HepG2 (cell line): ENCODE data around the gene PNMA8B. TPM values are rescaled to one million over a fixed set of nuclear protein-coding genes. Genes with fewer than 3 reads are reported as not detected.
A peak's percentile ranks its signal among the peaks of the same experiment; 100 is the strongest.

Experiments
- ADNP ChIP-seq: sonication (generic); formaldehyde crosslinking; IDR thresholded peaks from 2 replicates; pipeline ENCODE4 v1.4.0; 2020; ENCODE audit warnings: missing genetic modification reagents
- ATM ChIP-seq: fragments of 450-650 bp; IDR thresholded peaks from 2 replicates; pipeline ENCODE4 v1.7.1; 2017; ENCODE audit warnings: mild to moderate bottlenecking, borderline replicate concordance
- CHD4 ChIP-seq: fragments of 200-600 bp; sonication (generic); IDR thresholded peaks from 2 replicates; pipeline ENCODE4 v1.7.0; 2017; ENCODE audit warnings: mild to moderate bottlenecking, low read length, borderline replicate concordance
- FOXO1 ChIP-seq: sonication (generic); formaldehyde crosslinking; IDR thresholded peaks from 2 replicates; pipeline ENCODE4 v1.4.0; 2020; ENCODE audit warnings: missing genetic modification reagents
- PBX3 ChIP-seq: sonication (generic); formaldehyde crosslinking; IDR thresholded peaks from 2 replicates; pipeline ENCODE4 v1.8.1; 2023; ENCODE audit warnings: missing genetic modification reagents, inconsistent platforms, borderline replicate concordance
- RAD21 ChIP-seq: fragments of 450-650 bp; formaldehyde crosslinking; IDR thresholded peaks from 2 replicates; pipeline ENCODE4 v1.5.0; 2020; ENCODE audit warnings: mild to moderate bottlenecking
- TFAP4 ChIP-seq: sonication (generic); IDR thresholded peaks from 2 replicates; pipeline ENCODE4 v1.6.1; 2016; ENCODE audit warnings: low read depth, borderline replicate concordance
- YEATS4 ChIP-seq: sonication (generic); formaldehyde crosslinking; IDR thresholded peaks from 2 replicates; pipeline ENCODE4 v1.4.0; 2020; ENCODE audit warnings: missing genetic modification reagents, borderline replicate concordance
- ZBTB3 ChIP-seq: sonication (generic); formaldehyde crosslinking; IDR thresholded peaks from 2 replicates; pipeline ENCODE4 v1.4.0; 2020; ENCODE audit warnings: low read depth, mild to moderate bottlenecking, moderate library complexity, missing genetic modification reagents, borderline replicate concordance
- ZFAT ChIP-seq: sonication (generic); formaldehyde crosslinking; conservative IDR thresholded peaks from 2 replicates; pipeline ENCODE4 v1.8.1; 2023; ENCODE audit warnings: missing genetic modification reagents, inconsistent platforms
- ZNF337 ChIP-seq: sonication (generic); formaldehyde crosslinking; IDR thresholded peaks from 2 replicates; pipeline ENCODE4 v1.5.1; 2020; ENCODE audit warnings: missing genetic modification reagents, low read depth, mild to moderate bottlenecking, borderline replicate concordance
- ZNF382 ChIP-seq: sonication (generic); formaldehyde crosslinking; IDR thresholded peaks from 2 replicates; pipeline ENCODE4 v1.5.0; 2020; ENCODE audit warnings: missing genetic modification reagents, mild to moderate bottlenecking, borderline replicate concordance
- ZNF691 ChIP-seq: sonication (generic); formaldehyde crosslinking; IDR thresholded peaks from 2 replicates; pipeline ENCODE4 v1.4.0; 2020; ENCODE audit warnings: missing genetic modification reagents, low read depth, mild to moderate bottlenecking, borderline replicate concordance
- polyA plus RNA-seq, 8 experiments: library from polyadenylated mRNA; depleted of rRNA in 3 of 8; stranded (reverse) in 7 of 8; unstranded in 1 of 8; fragments of >200 nt; fragmentation: Illumina TruSeq in 4 of 8; extraction: Trizol in 4 of 8; gene quantifications; 2 replicates each; pipeline versions ENCODE4 v1.2.1 to v1.2.3, GENCODE V29; 2011 to 2016; ENCODE audit warnings: low read depth in 4 of 8, missing spikeins in 1 of 8, mixed read lengths in 1 of 8; ENCODE audit not compliant: insufficient read depth in 1 of 8
- total RNA-seq, 5 experiments: library from RNA; depleted of rRNA; stranded (reverse); fragments of >200 nt; fragmentation: Illumina TruSeq; extraction: Trizol; gene quantifications; 2 replicates each; pipeline ENCODE4 v1.2.3, GENCODE V29; 2016; ENCODE audit warnings: low read depth in 1 of 5
- TF ChIP-seq, protein P1 (sequence below): sonication (generic); formaldehyde crosslinking; IDR thresholded peaks from 2 replicates; pipeline ENCODE4 v1.4.0; 2020; ENCODE audit warnings: missing genetic modification reagents, borderline replicate concordance
- TF ChIP-seq, protein P2 (sequence below): sonication (generic); formaldehyde crosslinking; IDR thresholded peaks from 2 replicates; pipeline ENCODE4 v1.5.0; 2020; ENCODE audit warnings: mild to moderate bottlenecking, missing genetic modification reagents, moderate library complexity
- TF ChIP-seq, protein P3 (sequence below): sonication (generic); formaldehyde crosslinking; conservative IDR thresholded peaks from 2 replicates; pipeline ENCODE4 v1.4.0; 2020; ENCODE audit warnings: missing genetic modification reagents

Gene PNMA8B
- total and polyA plus RNA-seq, 2 of the 13 experiments (the other 11 are each of a cell fraction or from before 2014, with no cell fraction given), result not detected

DNA sequence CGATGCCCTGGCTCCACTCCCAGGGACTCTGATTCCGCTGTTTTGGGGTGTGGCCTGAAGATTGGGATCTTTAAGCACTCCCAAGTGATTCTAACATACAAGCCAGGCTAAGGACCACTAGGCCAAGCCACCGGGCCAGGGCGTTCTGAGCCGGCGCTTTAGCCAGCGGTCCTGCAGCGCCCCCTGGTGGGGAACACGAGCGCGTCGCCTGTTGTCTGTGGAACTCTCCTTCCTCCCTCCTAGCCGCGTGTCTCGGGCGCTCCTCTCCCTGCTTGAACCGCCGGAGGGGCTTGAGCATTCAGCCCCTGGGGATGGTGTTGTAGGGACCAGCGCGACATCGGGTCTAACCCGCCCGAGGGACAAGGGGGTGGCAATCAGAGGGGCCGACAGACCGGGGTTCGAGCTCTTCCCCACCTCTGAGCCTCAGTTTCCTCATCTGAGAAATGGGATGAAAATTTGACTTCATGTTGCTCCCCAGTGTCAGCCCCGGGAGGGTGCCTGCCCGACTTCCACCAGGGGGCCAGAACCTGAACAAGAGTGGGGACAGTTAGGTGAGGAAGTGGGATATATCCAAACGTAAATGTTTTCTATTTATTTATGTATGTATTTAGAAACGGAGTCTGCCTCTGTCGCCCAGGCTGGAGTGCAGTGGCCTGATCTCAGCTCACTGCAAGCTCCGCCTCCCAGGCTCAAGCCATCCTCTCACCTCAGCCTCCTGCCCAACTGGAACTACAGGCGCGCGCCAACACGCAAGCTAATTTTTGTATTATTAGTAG is 18.0 kb upstream of the PNMA8B start (continued):
- TF ChIP-seq, protein P1, sequence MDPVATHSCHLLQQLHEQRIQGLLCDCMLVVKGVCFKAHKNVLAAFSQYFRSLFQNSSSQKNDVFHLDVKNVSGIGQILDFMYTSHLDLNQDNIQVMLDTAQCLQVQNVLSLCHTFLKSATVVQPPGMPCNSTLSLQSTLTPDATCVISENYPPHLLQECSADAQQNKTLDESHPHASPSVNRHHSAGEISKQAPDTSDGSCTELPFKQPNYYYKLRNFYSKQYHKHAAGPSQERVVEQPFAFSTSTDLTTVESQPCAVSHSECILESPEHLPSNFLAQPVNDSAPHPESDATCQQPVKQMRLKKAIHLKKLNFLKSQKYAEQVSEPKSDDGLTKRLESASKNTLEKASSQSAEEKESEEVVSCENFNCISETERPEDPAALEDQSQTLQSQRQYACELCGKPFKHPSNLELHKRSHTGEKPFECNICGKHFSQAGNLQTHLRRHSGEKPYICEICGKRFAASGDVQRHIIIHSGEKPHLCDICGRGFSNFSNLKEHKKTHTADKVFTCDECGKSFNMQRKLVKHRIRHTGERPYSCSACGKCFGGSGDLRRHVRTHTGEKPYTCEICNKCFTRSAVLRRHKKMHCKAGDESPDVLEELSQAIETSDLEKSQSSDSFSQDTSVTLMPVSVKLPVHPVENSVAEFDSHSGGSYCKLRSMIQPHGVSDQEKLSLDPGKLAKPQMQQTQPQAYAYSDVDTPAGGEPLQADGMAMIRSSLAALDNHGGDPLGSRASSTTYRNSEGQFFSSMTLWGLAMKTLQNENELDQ (CRISPR knock-in tag), result no peak
- TF ChIP-seq ADNP (CRISPR knock-in tag), result no peak; the same call in 1 of the 2 replicates
- peak; percentile 91 for TF ChIP-seq RAD21 (CRISPR knock-in tag)
- TF ChIP-seq, protein P2, sequence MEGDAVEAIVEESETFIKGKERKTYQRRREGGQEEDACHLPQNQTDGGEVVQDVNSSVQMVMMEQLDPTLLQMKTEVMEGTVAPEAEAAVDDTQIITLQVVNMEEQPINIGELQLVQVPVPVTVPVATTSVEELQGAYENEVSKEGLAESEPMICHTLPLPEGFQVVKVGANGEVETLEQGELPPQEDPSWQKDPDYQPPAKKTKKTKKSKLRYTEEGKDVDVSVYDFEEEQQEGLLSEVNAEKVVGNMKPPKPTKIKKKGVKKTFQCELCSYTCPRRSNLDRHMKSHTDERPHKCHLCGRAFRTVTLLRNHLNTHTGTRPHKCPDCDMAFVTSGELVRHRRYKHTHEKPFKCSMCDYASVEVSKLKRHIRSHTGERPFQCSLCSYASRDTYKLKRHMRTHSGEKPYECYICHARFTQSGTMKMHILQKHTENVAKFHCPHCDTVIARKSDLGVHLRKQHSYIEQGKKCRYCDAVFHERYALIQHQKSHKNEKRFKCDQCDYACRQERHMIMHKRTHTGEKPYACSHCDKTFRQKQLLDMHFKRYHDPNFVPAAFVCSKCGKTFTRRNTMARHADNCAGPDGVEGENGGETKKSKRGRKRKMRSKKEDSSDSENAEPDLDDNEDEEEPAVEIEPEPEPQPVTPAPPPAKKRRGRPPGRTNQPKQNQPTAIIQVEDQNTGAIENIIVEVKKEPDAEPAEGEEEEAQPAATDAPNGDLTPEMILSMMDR (CRISPR knock-in tag), result peak; percentile 97
- TF ChIP-seq ATM, result no peak
- TF ChIP-seq ZFAT (CRISPR knock-in tag), result no peak
- no peak for TF ChIP-seq TFAP4
- TF ChIP-seq, protein P3, sequence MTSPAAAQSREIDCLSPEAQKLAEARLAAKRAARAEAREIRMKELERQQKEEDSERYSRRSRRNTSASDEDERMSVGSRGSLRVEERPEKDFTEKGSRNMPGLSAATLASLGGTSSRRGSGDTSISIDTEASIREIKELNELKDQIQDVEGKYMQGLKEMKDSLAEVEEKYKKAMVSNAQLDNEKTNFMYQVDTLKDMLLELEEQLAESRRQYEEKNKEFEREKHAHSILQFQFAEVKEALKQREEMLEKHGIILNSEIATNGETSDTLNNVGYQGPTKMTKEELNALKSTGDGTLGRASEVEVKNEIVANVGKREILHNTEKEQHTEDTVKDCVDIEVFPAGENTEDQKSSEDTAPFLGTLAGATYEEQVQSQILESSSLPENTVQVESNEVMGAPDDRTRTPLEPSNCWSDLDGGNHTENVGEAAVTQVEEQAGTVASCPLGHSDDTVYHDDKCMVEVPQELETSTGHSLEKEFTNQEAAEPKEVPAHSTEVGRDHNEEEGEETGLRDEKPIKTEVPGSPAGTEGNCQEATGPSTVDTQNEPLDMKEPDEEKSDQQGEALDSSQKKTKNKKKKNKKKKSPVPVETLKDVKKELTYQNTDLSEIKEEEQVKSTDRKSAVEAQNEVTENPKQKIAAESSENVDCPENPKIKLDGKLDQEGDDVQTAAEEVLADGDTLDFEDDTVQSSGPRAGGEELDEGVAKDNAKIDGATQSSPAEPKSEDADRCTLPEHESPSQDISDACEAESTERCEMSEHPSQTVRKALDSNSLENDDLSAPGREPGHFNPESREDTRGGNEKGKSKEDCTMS (CRISPR knock-in tag), result no peak
- TF ChIP-seq FOXO1, result peak; percentile 41; the same call in 1 of the 2 replicates
- TF ChIP-seq YEATS4 (CRISPR knock-in tag), result no peak
- TF ChIP-seq CHD4, result peak; percentile 84; the same call in 1 of the 2 replicates
- TF ChIP-seq ZNF691 (CRISPR knock-in tag), result no peak; the same call in 1 of the 2 replicates
- TF ChIP-seq PBX3 (CRISPR knock-in tag), result no peak
- no peak for TF ChIP-seq ZBTB3 (CRISPR knock-in tag)
- no peak for TF ChIP-seq ZNF337 (CRISPR knock-in tag)
- TF ChIP-seq ZNF382 (CRISPR knock-in tag), result no peak
